Measurements from ENCODE around the gene CADPS2.
"Not testable (repeated sequence)": the region's sequence is repeated elsewhere in the genome, so short reads cannot be mapped to it uniquely, and the experiment has no call there.

The CADPS2 gene

DNA sequence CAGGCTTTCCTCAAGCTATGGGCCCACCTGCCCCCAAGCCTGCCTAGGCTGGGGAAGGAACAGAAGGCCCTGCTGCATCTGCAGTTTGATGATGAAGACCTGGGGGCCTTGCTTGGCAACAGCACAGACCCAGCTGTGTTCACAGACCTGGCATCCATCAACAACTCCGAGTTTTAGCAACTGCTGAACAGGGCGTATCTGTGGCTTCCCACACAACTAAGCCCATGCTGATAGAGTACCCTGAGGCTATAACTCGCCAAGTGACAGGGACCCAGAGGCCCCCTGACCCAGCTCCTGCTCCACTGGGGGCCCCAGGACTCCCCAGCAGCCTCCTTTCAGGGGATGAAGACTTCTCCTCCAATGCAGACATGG lies 36.3 kb downstream of the CADPS2 start:
- DNase-seq (ENCODE audit: low spot score), result no peak

DNA sequence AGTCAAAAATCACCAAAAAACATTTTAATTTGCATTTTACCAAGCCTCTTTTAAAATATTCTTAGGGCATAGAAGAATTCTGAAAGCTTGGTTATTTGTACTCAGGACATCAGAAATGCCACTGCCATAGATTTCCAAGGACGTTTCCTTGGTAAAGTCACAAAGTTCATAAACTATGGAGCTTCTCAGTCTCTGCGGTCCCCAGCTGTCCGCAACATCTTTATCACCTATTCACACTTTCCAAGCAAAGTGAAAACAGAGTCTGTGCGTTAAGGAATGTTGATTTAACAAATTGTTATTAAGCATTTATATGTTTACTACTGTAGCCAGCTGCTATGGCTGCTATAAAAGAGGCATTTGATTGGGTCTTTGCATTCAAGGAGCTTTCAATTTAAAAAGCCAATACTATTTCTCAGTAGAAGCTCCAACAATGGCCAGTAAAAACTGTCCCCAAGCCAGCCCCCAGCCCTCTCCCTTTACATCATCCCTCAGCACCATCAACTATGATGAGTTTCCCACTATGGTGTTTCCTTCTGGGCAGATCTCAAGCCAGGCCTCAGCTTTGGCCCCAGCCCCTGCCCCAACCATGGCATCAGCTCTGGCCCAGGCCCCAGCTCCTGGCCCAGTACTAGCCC lies 36.8 kb downstream of the CADPS2 start:
- no peak for DNase-seq (ENCODE audit: low spot score)

DNA sequence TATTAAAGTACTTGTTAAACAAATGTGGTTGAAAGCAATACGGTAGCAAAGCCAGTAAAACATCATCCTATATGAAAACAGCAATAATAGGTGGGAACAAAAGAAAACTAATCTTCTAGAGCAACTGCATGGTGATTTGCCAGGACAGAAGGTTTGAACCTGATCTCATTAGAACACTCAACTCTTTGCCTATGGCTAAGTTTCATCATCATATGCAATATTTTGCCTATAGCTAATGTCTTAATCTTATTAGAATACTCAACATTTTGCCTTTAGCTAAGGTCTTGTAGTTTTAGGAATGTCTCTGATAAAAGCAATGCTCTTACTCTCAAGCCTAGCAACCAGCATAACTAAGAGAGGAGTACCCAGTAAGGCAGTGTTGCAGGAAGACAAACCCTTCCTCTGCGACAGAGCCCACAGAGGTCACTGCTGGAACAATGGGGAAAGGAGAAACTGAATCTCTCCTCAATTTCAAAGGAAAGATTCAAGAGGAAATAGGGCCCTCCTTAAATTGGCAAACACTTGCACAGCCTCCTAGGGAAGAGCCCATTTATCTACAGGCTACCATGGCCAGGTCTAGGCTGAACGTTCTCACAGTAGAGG lies 38.3 kb downstream of the CADPS2 start:
- no peak for DNase-seq (ENCODE audit: low spot score)

DNA sequence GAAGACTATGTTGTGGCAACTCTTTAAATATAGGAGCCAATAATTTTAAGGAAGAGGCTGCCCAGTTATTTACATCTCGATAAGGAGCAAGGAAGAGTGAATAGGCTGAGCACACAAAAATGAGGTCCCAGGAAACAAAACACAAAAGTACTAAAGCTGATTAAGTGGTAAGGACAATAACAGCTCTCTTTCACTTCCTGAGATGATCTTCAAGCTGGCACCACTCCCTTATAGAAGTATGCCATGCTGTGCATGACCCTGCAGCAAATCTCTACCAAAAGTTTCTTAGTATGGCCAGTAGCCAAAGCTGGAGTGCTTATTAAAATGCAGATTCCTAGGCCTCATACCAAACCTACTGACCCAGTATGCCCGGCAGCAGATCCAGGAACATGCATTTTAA lies 39.7 kb downstream of the CADPS2 start:
- no peak for DNase-seq (ENCODE audit: low spot score)

DNA sequence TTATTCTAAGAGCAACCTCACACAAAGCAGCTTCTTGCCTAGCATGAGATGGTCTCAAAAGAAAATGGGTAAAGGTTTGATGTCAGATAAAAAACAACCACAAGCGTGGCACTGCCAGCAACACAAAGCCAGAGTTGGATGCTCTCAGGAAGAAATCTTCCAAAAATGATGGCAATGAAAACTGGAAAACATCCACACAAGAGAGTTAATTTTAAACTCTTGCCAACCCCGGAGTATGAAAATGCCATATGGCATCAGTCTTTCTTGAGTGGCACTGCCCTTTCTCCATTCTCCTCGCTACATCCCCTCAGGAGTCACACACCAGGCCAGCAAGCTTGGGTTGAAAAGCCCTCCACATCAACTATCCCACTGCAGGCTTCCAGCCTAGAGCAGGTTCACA lies 41.0 kb downstream of the CADPS2 start:
- DNase-seq (ENCODE audit: low spot score), result no peak

DNA sequence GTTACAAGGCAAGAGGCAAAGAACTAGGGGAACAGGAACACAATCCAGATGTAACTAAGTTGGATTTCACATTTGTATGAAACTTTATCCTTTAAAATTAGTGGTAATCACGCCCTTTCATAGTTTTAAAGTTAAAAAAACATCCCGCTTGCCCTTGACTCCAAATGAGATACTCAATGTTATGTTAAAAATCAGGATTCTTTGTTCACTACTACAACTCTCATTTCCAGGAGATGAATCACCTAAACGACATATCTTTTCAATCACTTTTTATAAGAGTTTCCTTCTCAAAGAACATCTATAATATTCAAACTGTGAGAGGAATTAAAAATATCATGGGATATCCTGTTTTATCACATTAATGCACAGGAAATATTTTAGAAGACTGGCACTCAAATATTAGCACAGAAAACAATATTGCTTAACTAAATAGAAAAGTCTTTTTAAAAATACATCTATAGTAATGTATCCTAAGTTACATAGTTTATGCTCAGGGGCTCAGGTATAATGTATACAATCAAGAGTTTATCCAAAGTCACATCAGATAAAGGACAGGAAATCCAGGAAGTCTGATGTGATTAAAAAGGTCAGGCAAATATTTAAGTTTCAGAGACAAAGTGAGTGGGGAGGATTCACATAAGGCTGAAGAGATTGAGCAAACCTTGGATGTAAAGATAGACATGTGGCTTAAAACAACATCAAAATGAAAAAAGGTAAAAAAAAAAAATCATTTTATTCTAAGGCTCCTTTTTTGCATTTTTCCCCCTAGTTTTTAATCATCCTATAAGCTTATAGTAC lies 41.9 kb downstream of the CADPS2 start:
- no peak for DNase-seq (ENCODE audit: low spot score)

DNA sequence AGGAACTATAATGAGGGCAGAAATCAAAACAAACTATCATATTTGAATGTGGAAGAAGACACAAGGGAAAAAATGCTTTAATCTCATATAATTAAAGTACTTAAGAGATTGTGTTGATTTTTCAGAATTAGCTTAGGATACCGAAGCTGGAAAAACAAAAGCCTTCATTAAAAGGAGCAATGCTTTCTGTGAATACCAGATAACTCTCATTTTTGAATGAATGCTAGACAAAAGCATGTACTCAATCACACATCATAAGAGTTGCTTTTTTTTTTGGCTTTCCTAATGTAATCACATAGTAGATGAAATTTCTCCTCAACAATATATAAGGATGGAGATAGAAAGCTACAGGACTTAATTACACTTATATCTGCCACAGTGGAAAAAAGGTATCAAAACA lies 43.3 kb downstream of the CADPS2 start:
- no peak for DNase-seq (ENCODE audit: low spot score)

DNA sequence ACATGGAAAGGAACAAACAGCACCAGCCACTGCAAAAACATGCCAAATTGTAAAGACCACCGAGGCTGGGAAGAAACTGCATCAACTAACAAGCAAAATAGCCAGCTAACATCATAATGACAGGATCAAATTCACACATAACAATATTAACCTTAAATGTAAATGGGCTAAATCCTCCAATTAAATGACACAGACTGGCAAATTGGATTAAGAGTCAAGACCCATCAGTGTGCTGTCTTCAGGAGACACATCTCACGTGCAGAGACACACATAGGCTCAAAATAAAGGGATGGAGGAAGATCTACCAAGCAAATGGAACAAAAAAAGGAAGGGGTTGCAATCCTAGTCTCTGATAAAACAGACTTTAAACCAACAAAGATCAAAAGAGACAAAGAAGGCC lies 50.0 kb downstream of the CADPS2 start:
- not testable (repeated sequence) for DNase-seq (ENCODE audit: low spot score)

DNA sequence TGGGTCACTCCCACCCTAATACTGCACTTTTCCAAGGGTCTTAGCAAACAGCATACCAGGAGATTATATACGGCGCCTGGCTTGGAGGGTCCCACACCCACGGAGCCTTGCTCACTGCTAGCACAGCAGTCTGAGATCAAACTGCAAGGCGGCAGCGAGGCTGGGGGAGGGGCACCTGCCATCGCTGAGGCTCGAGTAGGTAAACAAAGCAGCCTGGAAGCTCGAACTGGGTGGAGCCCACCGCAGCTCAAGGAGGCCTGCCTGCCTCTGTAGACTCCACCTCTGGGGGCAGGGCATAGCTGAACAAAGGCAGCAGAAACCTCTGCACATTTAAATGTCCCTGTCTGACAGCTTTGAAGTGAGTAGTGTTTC lies 51.7 kb downstream of the CADPS2 start:
- not testable (repeated sequence) for DNase-seq (ENCODE audit: low spot score)

DNA sequence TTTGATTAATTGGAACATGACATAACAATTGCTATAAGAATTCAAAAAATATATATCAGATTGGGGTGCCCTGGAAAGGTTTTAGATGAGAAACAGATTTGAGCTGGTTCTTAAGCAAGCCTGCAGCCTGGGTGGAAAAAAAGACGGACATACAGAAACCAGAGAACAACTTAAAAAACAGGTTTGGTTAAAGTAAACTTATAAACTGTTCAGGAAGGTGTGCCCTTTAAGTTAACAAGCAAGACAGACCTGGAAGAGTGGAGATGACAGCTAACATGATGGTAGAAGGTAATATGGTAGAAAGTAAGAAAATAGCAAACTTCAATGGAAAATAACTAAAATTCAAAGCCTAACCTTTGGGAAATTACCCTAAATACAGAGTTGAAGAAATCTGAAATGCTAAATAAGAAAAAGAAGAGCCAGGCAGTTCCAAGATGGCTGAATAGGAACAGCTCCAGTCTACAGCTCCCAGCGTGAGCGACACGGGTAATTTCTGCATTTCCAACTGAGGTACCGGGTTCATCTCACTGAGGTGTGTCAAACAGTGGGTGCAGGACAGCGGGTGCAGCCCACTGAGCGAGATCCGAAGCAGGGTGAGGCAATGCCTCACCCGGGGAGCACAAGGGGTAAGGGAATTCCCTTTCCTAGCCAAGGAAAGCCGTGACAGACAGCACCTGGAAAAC lies 52.2 kb downstream of the CADPS2 start:
- no peak for DNase-seq (ENCODE audit: low spot score)

DNA sequence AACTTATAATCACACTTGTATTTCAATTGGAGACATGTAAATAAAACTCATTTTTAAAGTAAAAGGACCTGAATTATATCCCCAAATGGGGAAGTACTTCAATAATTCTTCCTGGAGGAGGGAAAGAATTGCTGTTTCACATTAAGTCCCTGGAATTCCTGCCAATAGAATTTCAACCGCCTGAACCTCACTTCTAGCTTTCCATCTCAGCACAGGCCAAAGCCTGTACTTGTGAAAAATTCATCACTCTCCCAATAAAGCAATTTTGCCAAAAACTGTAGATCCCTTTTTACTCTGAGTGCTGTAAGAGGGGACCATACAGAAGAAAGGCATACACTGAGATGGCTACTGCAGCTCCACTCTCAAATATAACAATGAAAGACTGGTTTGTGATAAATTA lies 54.8 kb downstream of the CADPS2 start:
- no peak for DNase-seq (ENCODE audit: low spot score)

DNA sequence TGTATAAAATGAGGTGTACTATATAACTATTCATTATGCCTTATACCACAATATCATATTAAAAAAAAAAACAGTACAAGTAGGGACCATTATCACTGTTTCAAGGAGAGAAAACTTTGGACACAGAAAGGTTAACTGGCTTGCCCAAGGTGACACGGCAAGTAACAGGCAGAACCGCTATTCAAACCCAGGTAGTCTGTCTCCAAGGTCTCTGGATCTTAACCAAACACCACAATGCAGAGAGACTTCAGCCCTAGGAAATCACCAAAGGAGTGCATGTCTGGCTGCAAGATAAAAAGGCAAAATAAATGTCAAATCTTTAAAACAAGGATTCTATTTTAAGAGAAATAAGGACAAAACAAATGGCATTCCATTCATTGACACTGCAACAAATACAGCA lies 56.3 kb downstream of the CADPS2 start:
- DNase-seq (ENCODE audit: low spot score), result no peak

DNA sequence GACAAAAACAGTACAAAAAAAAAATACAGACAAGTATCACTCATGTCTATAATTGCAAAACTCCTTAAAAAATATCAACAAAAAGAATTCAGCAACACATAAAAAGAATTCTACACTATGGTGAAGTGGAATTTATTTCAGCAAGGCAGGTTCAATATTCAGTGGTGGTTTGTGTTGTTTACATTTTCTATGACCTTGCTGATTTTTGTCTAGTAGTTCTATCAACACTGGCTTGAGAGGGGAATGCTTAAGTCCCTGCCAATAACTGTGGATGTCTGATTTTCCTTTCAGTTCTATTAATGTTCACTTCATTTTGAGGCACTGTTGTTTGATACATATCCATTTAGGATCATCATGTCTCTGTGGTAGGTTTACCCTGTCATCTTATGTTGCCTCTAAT lies 58.5 kb downstream of the CADPS2 start:
- DNase-seq (ENCODE audit: low spot score), result no peak

DNA sequence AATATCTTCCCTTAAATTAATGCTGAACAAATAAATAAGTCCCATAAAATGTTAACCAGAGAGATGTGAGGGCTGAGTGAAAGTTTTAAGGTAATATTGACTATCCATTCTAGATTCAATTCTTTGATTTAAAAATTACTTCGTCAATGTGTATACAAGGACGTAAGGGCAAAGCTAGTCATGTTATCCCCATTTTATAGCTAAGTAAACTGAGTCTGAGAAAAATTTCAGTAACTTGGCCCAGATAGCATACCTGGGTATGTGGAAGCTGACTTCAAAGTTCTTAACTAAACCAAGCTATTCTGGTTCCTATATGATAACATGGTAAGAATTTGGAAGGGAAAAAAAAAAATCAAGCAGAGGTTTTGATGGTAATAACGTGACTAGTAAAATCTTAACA lies 72.4 kb downstream of the CADPS2 start:
- DNase-seq (ENCODE audit: low spot score), result no peak

DNA sequence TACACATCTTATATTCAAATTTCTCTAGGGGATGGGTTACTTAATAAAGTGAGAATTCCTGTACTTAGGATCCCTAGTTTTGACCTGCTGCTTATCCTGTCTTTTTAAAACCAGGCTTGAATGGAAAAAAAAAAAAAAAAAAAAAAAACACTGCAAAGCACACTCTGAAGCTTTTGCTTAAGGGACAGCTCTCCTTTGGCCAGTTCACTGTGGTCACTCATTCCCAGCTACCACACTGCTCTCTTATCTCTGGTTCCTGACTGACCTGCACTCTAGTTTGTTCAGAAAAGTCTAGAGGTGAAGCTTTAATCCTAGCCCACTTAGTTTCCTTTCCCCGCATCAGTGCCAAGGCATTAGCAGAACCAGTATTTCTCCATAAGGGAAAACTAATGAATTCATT lies 82.4 kb downstream of the CADPS2 start:
- DNase-seq (ENCODE audit: low spot score), result no peak

DNA sequence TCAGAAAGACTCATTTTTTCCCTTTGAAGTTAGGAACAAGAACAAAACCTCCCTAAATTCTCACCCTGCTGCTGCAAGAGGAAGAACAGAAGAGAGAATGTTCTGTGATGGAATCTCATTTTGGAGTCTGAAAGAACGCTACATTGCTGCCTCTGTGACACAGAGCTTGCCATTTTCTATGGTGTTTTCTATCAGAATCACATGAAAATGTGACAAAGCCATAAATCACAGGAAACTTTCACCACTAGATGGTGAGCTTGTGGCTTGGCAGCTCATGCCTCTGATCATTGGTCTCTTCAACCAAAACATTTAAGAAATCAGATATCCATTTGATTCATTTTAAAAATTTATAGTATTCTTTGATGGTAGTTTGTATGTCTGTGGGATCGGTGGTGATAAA lies 82.9 kb downstream of the CADPS2 start:
- peak; percentile 8 for DNase-seq (ENCODE audit: low spot score)

DNA sequence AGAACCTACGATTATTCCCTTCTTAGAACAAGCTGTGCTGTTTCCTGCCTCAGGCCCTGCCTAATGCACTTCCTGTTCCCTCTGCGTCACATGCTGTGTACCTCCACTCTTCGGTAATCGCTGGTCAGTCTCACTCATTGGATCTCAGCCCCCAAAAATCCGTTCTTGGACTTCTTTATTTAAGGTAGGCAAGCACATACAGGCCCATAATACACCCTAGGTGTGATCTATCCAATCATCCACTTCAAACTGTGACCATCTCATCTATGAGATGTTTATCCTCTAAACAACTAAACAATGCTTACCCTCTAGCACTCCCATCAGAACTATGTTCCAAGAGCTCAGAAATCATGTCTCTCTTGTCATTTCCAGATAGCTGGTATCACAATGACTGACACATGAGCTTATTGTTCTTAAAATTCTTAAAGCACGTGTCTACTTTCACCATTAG lies 83.9 kb downstream of the CADPS2 start:
- no peak for DNase-seq (ENCODE audit: low spot score)

DNA sequence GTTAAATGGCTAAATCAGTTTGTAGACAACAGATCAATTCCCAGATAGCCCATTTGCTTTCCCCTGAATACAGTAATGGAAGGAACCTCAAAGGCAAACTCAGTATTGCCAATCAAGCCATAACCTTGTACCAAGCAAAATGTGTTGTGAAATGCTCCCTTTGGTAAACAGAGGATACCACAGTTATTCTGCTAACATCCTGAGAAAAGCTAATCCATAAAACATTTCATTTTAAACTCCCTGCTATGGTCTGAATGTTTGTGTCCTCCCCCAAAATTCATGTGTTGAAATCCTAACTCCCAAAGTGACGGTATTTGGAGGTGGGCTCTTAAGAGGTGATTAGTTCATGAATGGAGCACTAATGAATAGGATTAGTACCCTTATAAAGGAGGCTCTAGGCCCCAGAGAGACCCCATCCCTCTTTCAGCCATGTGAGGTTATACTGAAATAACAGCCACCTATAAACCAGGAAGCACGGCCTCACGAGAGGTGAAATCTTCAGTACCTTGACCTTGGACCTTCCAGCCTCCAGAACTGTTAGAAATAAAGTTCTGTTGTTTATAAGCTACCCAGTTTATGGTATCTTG lies 94.2 kb downstream of the CADPS2 start:
- no peak for DNase-seq (ENCODE audit: low spot score)

DNA sequence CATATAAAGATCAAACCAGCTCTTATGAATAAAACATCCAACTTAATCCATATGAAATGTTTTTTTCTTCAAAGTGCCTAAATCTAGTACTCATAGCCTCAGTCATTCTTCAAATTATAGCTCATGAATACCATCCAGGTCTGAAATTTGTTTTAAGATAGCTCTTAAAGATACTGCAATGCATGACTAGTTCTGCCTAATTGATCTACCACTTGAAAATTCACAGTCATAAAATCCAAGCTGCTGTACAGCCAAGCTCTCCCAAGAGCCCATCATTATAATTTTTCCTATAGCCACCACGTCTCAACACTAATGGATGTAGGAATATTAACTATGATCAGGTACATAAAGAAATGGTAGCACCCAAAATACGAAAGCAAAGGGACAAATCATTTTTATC lies 95.7 kb downstream of the CADPS2 start:
- DNase-seq (ENCODE audit: low spot score), result no peak

DNA sequence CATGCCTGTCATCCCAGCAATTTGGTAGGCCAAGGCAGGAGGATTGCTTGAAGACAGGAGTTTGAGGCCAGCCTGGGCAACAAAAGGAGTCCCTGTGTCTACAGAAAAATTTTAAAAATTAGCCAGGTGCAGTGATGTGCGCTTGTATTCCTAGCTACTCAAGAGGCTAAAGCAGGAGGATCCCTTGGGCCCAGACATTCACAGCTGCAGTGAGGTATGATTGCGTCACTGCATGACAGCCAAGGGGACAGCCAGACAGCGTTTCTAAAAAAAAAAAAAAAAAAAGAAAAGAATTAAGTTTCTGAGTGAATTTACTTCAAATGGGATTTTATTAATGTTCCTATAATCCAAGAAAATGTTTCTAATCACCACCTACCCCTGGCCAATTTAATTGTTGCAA lies 96.1 kb downstream of the CADPS2 start:
- no peak for DNase-seq (ENCODE audit: low spot score)

DNA sequence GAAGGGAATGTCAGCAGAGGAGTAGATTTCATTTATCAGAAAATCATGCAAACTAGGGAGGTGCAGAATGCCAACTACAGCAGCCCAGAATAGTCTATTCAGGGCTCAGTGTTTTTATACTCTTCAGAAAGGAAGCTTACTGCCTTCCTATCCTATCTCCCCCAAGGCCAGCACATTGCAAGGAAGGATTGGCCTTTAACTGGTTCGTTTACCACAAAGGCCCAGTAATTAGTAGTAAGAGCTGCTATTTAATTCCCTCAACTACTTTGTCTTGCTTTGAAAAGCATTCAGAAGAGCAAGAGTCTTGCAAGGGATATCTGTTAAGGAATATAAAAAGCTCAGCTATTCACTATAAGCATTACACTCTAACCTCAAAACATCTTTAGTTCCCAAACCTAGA lies 97.1 kb downstream of the CADPS2 start:
- DNase-seq (ENCODE audit: low spot score), result no peak

DNA sequence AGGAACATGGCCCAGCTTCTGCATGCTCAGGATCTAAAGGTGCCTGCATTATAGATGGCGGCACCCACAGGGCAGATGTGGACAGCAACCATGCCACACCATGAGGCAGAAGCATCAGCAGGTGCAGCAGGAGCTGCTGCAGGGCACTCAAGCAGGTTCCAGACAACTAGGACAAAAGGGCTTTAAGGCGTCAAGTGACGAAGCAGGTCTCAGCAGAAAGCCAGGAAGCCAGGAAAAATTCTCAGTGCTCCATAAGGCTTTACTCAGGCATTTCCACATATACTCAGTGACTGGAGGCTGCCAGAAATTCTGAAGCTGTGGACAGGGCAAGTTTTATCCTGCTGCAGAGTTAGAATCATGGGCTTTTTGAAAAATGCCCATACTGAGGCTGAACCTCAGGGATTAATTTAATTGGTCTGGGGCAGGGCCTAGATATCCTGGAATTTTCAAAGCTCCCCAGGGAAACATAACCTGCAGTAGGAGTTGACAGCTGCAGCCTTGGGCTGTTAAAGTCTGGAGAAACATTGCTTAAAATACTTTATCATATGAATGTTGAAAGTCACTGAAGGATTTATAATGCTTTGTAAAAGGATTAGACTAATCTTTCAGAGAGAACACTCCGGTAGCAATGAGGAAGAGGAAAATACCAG lies 115.4 kb downstream of the CADPS2 start:
- no peak for DNase-seq (ENCODE audit: low spot score)
